Spleen (tissue), 11 donors: Measurements from ENCODE around the gene MYO1A. TPM values are rescaled to one million over a fixed set of nuclear protein-coding genes. Genes with fewer than 3 reads are reported as not detected.

Source experiments
- DNase-seq: peaks from one replicate; pipeline ENCODE4 v3.0.0-alpha.2; 2020
- H3K27ac ChIP-seq, 8 donors: fragments of 200-600 bp; sonication (generic) in 7 of 8; 1 replicate in 4 of 8; 2 replicates in 4 of 8; pipeline versions ENCODE4 v1.5.0 to v1.8.0; 2016 to 2021; ENCODE audit warnings: inconsistent platforms in 4 of 8, mild to moderate bottlenecking in 4 of 8, moderate library complexity in 1 of 8
- H3K27me3 ChIP-seq, 7 donors: fragments of 200-600 bp; sonication (generic) in 6 of 7; replicated peaks in 1 of 7; 1 replicate in 4 of 7; 2 replicates in 3 of 7; pipeline versions ENCODE4 v1.5.0 to v1.8.0; 2016 to 2021; ENCODE audit warnings: inconsistent platforms in 3 of 7, mild to moderate bottlenecking in 1 of 7
- H3K36me3 ChIP-seq, 6 donors: fragments of 200-600 bp; sonication (generic) in 5 of 6; 1 replicate in 4 of 6; 2 replicates in 2 of 6; pipeline versions ENCODE4 v1.5.0 to v1.8.0; 2016 to 2021; ENCODE audit warnings: inconsistent platforms in 2 of 6
- H3K4me1 ChIP-seq, 6 donors: fragments of 200-600 bp; sonication (generic) in 5 of 6; 1 replicate in 3 of 6; 2 replicates in 3 of 6; pipeline versions ENCODE4 v1.5.0 to v1.8.0; 2016 to 2021; ENCODE audit warnings: inconsistent platforms in 3 of 6
- H3K4me3 ChIP-seq, 8 donors: fragments of 200-600 bp; sonication (generic) in 7 of 8; 1 replicate in 4 of 8; 2 replicates in 4 of 8; pipeline versions ENCODE4 v1.5.0 to v1.8.0; 2016 to 2021; ENCODE audit warnings: inconsistent platforms in 4 of 8, mild to moderate bottlenecking in 4 of 8, moderate library complexity in 2 of 8
- H3K9me3 ChIP-seq, 8 donors: fragments of 200-600 bp; sonication (generic) in 7 of 8; 1 replicate in 4 of 8; 2 replicates in 4 of 8; pipeline versions ENCODE4 v1.5.0 to v1.8.0; 2016 to 2021; ENCODE audit warnings: inconsistent platforms in 4 of 8
- CTCF ChIP-seq, 11 experiments: fragments of 200-600 bp in 7 of 11; fragments of 450-650 bp in 4 of 11; sonication (generic) in 4 of 11; IDR thresholded peaks in 8 of 11; conservative IDR thresholded peaks in 3 of 11; 1 replicate in 7 of 11; 2 replicates in 4 of 11; pipeline versions ENCODE4 v1.4.0 to v1.8.0; 2016 to 2021; ENCODE audit warnings: antibody characterized with exemption in 11 of 11, inconsistent platforms in 4 of 11, mild to moderate bottlenecking in 1 of 11
- POLR2A ChIP-seq, 3 donors: fragments of 450-650 bp; IDR thresholded peaks; one replicate each; pipeline ENCODE4 v1.5.1; 2017; ENCODE audit warnings: antibody characterized with exemption in 3 of 3, mild to moderate bottlenecking in 1 of 3
- POLR2AphosphoS5 ChIP-seq, 3 donors: sonication (generic); formaldehyde crosslinking; IDR thresholded peaks; one replicate each; pipeline ENCODE4 v1.5.1; 2017; ENCODE audit warnings: antibody characterized with exemption in 3 of 3
- WGBS, 5 donors: extraction: QIAGEN DNeasy Blood & Tissue Kit in 3 of 5; methylation state at CpG; one replicate each; pipeline versions ENCODE4 v1.1.5 to v1.1.7; 2013 to 2018; 5-methylcytosine and 5-hydroxymethylcytosine counted together
- intact Hi-C: fragments of 100-400 bp; cut with DNase I; formaldehyde crosslinking; loops from one replicate; pipeline ENCODE4 v1.15.0; 2023; ENCODE audit warnings: low total_unique reads
- polyA plus RNA-seq, 3 donors: library from polyadenylated mRNA; stranded (reverse); fragments of 200-250 nt; gene quantifications; one replicate each; pipeline ENCODE4 v1.2.1, GENCODE V29; 2013
- total RNA-seq, 7 donors: library from RNA; depleted of rRNA in 3 of 7; stranded (reverse); fragments of >200 nt in 3 of 7; fragmentation: NEBNext Ultra II Directional in 4 of 7; extraction: Animal tissue kit (Norgen Biotek cat#: 25700) in 4 of 7; gene quantifications; one replicate each; pipeline versions ENCODE4 v1.1.0 to v1.2.1, GENCODE V29; 2016 to 2021
- donor health status: healthy with polysubstance abuse.
- donor health status: DM: no; HTN: no; CAD: no; lungs with moderate emphysema.
- donor health status: DM: no; HTN: no; CAD: no.
- donor health status: Bipolar disorder and iron deficiency.
- donor health status: healthy.
- donor health status: DM: no; HTN: no; CAD: no.
- donor health status: DM: yes; HTN: yes; CAD: no.

MYO1A gene
- total and polyA plus RNA-seq, 10 donors, result 0.12 to 1.4 (median 0.22) TPM; not detected in 1

GRCh38 chr12:57040750-57041149, 9.2 kb downstream of the MYO1A start:
- Histone ChIP-seq H3K36me3 (no peaks in the 10 kb centered on the region), H3K9me3 (no peaks in the 10 kb centered on the region), H3K4me1 (peaks cover 0 to 5% (median 0%) of the 10 kb centered on the region in 6 donors), H3K4me3 (no peak overlapping the region), H3K27me3 (no peaks in the 10 kb centered on the region), H3K27ac (no peak overlapping the region)
- DNase-seq, result no peak
- intact Hi-C loops, result no loop called here
- 34 to 60% (median 48%) methylated on average over 2 of the region's 2 CpGs for WGBS, 5 donors
- TF ChIP-seq POLR2A (IDR thresholded peaks at IDR 0.05) (no peak), CTCF (IDR thresholded peaks at IDR 0.05 in 8 of 11, conservative IDR thresholded peaks at IDR 0.05 in 3 of 11) (no peak), POLR2AphosphoS5 (IDR thresholded peaks at IDR 0.05) (no peak)

GRCh38 chr12:57040211-57040610, 9.7 kb downstream of the MYO1A start:
- intact Hi-C loops, result no loop called here
- no peak for DNase-seq

GRCh38 chr12:57039016-57039798, 10.7 kb downstream of the MYO1A start:
- WGBS, 5 donors, result 75 to 87% (median 81%) methylated on average over 9 of the region's 9 CpGs
- intact Hi-C loops, result no loop called here

More at GRCh38 chr12:57040211-57040610, 9.7 kb downstream of the MYO1A start:
- Histone ChIP-seq H3K36me3 (no peaks in the 10 kb centered on the region), H3K9me3 (no peaks in the 10 kb centered on the region), H3K27ac (no peak overlapping the region), H3K4me1 (peaks cover 0 to 5% (median 0%) of the 10 kb centered on the region in 6 donors), H3K27me3 (no peaks in the 10 kb centered on the region), H3K4me3 (no peak overlapping the region)
- WGBS, 5 donors, result 91 to 96% (median 94%) methylated on average over 4 of the region's 4 CpGs
- TF ChIP-seq POLR2AphosphoS5 (IDR thresholded peaks at IDR 0.05) (no peak), CTCF (IDR thresholded peaks at IDR 0.05 in 8 of 11, conservative IDR thresholded peaks at IDR 0.05 in 3 of 11) (no peak), POLR2A (IDR thresholded peaks at IDR 0.05) (no peak)

More at GRCh38 chr12:57039016-57039798, 10.7 kb downstream of the MYO1A start:
- no peak for TF ChIP-seq POLR2A (IDR thresholded peaks at IDR 0.05)
- TF ChIP-seq POLR2AphosphoS5 (IDR thresholded peaks at IDR 0.05), result no peak
- TF ChIP-seq CTCF (IDR thresholded peaks at IDR 0.05 in 8 of 11, conservative IDR thresholded peaks at IDR 0.05 in 3 of 11), result no peak
- no peak overlapping the region for H3K4me3 ChIP-seq
- no peaks in the 10 kb centered on the region for H3K27me3 ChIP-seq
- H3K27ac ChIP-seq, result no peak overlapping the region
- peaks cover 0 to 5% (median 0%) of the 10 kb centered on the region in 6 donors for H3K4me1 ChIP-seq
- no peaks in the 10 kb centered on the region for H3K36me3 ChIP-seq
- no peak for DNase-seq
- H3K9me3 ChIP-seq, result no peaks in the 10 kb centered on the region
